Measurements from ENCODE around the gene ADAMTSL5.

DNA sequence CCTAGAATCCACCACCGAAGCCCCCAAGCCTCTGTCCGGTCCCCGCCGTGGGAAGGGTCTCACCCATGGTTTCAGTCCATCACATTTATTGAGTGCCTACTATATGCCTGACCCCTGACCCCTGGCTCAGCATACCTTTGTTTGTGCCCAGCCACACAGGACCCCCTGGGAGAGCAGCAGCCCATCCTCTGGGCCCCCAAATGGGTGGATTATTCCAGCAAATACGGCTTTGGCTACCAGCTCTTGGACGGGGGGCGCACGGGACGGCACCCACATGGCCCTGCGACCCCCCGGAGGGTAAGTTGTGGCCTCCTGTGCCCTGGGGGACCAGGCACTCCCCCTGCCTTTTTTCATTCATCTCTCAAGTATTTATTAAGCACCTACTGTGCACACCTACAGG is 18.8 kb upstream of the ADAMTSL5 start:
- no peak for TF ChIP-seq CTCF (IDR thresholded peaks at IDR 0.05)
- no peak for TF ChIP-seq ZFX (IDR thresholded peaks at IDR 0.05; ENCODE audit: borderline replicate concordance)

Measured in 22Rv1 (cell line).